HG03558 (cell line): ENCODE results near the gene CCSER1.
"Not testable (repeated sequence)": the region's sequence is repeated elsewhere in the genome, so short reads cannot be mapped to it uniquely, and the experiment has no call there.

ENCODE experiments used
- ATAC-seq: cut with Tn5 transposase; IDR thresholded peaks from one replicate; pipeline ENCODE4 v1.9.1; 2021; ENCODE audit warnings: moderate number of reproducible peaks; ENCODE audit not compliant: unreplicated experiment; ENCODE audit errors: extremely low read depth

Gene CCSER1

DNA sequence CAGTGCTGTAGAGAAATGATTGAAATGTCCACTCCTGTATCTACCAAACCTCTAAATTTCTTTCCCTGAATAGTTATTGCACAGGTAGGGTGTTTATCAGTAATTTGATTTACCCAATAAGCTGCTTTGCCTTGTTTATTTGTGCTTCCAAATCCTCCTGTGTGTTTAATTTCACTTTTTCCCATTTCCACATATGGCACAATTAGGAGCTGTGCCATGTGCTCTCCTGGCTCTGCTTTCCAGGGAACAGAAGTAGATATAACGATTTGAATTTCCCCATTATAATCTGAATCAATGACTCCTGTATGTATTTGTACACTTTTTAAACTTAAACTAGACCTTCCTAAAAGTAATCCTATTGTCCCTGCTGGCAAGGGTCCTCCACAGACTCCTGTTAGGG lies 1057.9 kb downstream of the CCSER1 start:
- not testable (repeated sequence) for ATAC-seq

DNA sequence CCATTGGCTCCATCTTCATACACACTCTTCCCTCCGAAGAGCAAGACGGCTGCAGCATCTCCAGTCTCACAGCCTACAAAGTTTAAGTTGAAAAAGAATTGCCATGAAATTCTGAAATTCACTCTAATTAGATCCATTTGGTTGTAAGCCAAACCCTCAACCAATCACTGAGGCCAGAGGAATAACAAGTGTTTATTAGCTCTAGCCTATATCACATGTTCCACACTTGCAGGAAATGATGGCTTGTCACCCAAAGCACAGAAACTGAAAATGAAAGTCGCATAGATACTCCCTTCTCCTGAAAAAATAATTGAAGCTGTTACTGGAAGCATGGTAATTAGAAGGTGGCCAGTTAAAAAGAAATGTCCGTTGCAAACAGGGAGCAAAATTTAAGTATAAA lies 1071.8 kb downstream of the CCSER1 start:
- ATAC-seq: no peak

DNA sequence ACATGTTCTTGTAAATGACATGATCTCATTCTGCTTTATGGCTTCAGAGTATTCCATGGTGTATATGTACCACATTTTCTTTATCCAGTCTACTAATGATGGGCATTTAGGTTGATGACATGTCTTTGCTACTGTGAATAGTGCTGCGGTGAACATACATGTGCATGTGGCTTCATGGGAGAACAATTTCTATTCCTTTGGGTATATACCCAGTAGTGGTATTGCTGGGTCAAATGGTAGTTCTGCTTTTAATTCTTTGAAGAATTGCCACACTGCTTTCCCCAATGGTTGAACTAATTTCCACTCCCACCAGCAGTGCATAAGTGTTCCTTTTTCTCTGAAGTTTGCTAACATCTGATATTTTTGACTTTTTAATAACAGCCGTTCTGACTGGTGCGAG lies 1080.3 kb downstream of the CCSER1 start:
- ATAC-seq: no peak

DNA sequence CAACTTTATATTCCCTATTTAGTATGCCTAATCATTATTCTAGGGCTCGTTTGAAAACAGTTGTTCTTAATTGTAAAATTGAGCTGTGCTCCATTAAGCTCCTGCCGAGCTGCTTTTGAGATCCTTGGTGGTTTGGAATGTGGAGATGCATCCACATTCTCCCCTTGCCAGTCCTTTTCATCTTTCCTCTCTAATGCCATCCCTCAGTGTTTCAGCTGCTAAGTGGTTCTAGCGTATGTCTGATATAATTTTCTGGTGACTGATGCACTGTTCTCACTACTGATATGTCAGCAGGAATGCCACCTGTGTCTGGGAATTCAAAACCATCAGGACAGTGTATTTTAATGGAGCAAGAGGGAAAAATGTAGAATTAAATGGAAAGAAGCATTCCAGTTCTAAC lies 1085.0 kb downstream of the CCSER1 start:
- no peak for ATAC-seq

DNA sequence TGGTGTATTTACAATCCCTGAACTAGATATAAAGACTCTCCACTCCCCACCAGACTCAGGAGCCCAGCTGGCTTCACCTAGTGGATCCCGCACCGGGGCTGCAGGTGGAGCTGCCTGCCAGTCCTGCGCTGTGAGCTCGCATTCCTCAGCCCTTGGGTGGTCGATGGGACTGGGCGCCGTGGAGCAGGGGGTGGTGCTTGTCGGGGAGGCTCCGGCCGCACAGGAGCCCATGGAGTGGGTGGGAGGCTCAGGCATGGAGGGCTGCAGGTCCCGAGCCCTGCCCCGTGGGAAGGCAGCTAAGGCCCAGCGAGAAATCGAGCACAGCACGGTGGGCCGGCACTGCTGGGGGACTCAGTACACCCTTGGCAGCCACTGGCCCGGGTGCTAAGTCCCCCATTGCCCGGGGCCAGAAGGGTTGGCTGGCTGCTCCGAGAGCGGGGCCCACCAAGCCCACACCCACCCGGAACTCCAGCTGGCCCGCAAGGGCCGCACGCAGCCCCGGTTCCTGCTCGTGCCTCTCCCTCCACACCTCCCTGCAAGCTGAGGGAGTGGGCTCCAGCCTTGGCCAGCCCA lies 1090.7 kb downstream of the CCSER1 start:
- ATAC-seq: not testable (repeated sequence)

DNA sequence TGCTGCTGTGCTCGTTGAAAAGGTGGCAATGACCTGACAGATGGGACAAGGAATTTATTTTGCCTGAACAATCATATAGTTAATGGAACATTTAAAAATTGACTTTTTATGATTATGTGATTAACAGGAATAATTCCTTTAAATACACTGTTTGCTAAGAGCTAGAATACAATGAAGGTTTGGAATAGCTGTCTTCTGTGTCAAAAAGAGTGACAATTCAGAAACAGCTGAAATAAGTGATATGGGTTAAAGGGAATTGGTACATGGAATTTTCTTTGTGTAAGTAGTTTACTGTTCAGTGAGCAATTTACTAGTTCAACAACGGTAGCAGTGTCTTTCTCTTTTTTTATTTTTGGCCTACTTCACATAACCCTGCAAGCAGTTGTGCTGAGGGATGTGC lies 1093.1 kb downstream of the CCSER1 start:
- ATAC-seq: no peak

DNA sequence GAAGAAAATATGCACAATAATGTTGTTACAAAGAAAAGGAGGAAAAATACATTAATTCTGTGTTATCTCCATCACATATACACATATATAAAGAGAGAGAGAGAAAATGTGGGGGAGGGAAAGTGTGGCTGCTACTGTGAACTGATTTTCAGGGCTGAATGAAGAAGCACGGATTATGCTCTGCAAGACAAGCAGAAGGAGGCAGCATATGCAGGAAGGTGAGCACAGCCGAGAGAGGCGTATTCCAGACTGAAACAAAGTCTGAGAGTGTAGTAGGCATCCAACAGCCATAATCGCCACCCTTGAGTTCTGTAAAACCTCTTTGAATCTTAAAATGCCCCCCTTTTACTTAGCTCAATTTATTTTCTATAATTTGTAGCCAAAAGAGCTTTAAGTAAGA lies 1094.8 kb downstream of the CCSER1 start:
- no peak for ATAC-seq

DNA sequence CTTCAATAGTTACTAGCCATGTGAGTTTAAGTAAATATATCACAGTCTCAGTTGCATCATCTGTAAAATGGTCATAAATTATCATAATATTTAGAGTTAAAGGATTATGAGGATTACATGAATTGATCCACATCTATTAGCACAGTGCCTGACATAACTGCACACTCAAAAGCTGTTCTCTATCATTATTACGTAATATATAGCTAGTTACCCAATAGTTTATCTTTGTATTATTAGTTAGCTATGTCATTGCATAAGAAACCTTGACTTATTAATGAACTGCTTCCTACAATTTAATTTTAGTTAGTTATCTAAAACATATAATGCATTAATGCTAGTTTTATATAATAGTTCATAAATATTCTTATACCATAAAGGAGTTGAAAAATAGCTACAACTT lies 1099.7 kb downstream of the CCSER1 start:
- no peak for ATAC-seq

DNA sequence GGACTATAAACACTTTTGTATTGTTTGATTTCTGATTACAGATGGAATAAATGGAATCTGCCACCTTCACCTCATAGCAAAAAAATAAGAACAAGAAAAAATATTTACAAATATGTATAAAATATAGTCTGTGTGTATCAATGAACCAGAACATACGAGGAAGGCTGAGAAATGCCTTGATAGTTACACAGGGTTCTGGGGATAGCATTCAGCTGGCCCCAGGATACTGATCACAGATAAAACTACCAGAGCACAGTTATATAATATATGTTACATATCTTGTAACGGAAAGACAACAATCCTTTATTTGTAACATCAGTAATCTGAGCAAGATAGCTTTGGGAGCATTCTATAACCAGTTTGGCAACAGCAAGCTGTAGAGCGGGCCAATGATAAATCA lies 1101.5 kb downstream of the CCSER1 start:
- ATAC-seq: no peak

DNA sequence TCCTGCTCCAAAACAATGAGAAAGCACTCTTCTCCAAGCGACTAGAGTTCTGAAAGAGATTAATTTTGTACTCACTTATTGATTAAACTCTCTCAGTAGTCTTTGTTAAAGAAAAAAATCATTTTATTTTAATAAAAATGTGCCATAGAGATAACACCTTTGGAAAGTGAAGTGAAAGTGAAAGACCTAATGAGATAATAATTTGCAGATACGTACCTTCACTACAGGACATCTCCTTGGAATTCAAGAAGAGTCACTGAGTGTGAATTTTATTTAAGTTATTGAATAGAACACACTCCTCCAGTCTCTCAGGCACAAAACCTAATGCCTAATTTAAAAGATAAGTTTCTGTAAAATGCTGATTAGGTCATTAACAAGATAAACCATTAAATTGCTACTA lies 1106.0 kb downstream of the CCSER1 start:
- no peak for ATAC-seq

DNA sequence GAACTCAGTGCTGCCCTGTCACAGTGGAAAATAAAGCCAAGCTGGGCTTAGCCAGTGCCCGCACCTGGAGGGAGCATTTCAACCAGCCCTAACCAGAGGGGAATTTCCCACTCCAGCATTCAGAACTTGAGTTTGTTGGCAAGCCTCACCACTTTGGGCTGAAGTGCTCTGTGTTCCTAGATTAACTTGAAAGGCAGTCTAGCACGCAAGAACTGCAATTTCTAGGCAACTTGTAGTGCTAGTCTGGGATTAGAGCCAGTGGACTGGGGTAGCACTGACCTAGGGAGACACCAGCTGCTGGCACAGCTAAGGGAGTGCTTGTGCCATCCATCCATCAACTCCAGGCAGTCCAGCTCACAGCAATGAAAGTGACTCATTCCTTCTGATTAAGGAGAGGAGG lies 1115.9 kb downstream of the CCSER1 start:
- ATAC-seq: no peak

DNA sequence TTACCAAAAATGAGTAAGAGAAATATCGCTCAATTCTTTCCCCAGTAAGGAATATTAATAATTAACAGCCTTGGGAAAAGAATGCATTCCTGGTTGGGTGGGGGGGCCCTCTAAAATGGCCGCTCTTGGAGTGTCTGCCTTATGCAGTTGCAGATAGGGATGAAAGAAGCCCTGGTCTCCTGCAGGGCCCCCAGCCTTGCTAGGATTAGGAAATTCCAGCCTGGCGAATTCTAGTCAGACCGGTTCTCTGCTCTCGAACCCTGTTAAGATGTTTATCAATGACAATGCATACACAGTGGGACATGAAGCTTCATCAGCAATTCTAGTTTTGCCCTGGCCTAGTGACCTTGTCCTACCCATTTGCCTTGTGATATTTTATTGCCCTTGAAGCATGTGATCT lies 1128.8 kb downstream of the CCSER1 start:
- no peak for ATAC-seq

DNA sequence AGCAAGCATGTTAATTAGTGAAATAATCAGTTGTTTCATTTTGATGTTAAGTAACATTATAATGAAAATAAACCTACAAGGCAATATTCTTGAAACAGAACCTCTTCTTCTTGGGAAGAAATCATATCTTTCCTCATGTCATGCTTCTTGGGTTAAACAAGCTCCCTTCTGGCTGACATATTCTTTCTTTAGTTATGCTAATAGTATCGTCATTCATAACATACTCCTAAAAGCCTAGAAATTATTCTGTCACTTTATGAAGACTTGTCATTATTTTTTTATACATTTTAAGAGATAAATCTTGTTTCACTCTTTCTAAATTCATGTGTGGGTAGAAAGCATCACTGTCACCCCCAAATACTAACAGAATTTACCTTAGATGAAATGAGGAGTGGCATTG lies 1129.6 kb downstream of the CCSER1 start:
- no peak for ATAC-seq

DNA sequence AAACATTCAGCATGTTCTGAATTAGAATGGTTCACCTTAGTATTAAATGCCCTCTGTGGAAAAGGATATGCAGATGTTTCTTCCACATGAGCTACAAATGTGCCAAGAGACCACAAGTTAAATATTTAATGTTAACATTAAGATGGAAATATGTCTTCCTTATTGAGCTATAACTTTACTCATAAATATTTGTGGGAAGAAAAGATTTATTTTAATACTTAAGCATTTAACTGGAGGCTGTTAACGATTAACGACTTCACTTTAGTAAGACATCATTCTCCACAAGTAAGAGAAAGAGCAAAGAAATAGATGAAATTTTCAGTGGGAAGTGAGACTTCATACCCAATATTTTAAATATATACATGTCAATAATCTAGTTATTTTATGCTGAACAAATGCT lies 1130.5 kb downstream of the CCSER1 start:
- no peak for ATAC-seq

DNA sequence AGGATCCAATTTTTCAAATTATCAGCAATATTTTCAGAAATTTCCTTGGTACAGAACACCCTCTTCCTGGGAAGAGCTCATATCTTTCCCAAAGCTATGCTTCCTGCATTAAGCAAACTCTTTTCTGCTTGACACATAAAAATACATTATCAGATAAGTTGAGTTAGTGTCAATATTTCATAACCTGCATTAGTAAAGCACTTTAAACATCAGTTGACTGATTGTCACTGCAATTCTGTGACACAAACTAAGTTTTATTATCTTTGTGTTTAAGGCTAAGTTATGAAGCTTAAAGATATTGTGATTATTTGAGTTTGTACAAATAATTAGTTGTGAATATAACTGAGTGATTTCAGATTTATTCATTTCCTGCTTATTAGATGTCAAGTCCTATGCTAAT lies 1131.1 kb downstream of the CCSER1 start:
- ATAC-seq: no peak

DNA sequence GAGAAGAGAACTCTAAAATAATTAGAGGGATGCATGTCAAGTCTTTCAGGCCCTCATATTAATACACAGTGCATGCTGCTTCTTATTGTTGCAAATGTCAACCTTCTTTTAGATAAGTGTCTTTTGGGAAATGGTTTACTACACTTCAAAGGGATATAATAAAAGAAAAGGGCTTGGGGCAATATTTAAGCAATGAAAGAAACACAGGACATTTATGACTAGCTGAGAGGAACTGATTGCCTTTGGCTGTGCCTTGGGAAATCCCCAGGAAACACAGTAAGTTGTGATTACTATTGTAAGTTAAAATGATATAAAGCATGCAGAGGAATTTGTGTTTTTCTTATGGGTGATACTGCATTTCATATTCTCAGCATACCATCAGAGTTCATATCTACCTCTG lies 1140.3 kb downstream of the CCSER1 start:
- ATAC-seq: no peak

DNA sequence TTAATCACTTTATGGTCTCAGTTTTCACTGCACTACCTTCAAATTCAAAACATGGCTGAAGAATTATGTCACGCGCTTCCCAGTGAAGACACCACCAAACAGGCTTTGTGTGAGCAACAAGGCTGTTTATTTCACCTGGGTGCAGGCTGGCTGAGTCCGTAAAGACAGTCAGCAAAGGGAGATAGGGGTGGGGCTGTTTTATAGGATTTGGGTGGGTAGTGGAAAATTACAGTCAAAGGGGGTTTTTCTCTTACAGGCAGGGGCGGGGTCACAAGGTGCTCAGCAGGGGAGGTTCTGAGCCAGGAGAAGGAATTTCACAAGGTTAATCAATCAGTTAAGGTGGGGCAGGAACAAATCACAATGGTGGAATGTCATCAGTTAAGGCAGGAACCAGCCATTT lies 1141.3 kb downstream of the CCSER1 start:
- ATAC-seq: not testable (repeated sequence)

DNA sequence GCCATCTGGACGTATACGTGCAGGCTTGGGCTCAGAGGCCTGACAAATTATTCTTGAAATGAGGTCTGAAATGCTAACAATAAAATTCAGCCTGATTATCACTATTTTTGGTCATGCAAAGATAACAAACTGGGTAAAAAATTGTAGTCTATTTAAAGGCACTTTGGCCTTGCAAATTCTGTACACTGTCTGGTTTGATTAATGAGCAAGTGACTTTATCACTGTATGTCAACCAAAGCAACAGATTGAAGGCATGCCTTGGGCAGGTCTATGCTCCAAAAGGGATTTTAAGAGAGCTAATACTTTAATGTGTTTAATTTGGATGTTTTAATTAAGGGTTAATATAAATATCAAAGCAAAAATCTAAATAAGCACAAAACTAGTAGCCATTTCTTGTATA lies 1141.7 kb downstream of the CCSER1 start:
- ATAC-seq: no peak

DNA sequence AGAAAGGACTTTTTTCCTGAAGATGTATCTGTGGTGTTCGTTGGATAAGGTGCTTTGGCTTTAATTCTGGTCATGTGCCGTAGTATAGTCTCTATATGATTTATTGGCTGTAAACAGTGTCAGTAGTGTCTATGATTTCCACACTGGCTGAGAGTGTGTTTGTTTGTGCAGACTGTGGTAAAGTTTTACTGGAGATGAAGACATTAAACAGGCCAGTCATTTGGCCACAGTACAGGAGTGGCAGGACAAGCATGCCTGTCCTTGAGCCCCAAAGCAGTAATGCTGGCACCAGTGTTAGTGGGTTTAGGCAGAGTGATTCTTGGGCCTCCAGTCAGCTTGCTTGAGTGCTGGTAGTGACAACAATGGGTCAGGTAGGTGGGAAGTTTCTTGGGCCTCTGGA lies 1152.7 kb downstream of the CCSER1 start:
- ATAC-seq: no peak

DNA sequence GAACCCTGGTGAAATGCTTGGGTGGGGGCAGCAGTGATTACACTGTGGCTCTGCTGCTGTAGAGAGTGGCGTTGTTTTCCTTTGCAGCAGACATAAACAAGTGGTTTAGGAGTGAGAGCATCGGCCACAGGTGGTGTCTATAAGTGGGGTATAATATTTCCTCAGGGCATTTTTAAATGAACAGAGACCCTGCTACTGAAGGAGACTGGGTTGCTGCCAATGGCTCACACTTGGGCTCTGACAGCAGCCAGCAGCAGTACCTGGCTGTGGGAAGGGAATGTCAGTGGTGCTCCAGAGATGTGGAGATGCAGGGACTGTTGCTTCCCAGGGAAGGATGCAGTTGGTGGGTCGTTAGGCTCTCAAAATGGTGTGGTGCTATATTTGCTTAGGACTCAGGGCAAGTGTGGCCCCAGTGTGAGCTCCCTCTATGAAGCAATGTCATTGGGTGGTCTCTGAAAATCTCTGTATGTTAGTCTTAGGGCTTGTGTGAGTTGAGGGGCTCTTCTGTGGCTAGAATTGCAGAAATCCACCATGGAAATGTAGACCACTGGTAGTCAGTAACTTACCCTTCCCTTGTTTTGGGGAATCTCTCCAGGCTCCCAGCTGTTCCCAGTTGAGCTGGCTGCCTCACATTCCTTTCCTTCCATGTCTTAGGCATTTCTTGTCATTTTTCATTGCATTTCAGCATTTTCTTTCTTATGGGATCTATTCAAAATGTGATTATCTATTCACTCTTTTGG lies 1153.5 kb downstream of the CCSER1 start:
- no peak for ATAC-seq

DNA sequence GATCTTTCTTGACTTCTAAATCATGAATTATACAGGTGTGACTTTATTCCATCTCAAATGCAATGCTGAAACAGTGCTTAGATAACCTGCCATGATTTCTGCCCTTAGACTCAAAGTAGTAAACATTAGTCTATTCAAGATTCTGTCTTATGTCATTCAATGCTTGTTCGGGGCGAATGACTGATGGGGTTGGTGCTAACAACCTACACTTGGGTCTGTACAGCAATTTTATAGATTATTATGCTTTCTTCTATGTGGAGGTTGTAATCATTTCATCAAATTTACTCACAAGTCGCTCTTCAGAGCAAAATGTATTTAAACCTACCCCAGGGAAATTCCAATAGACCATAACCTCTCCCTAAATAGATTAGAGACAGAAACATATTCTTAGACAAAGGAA lies 1155.0 kb downstream of the CCSER1 start:
- no peak for ATAC-seq

DNA sequence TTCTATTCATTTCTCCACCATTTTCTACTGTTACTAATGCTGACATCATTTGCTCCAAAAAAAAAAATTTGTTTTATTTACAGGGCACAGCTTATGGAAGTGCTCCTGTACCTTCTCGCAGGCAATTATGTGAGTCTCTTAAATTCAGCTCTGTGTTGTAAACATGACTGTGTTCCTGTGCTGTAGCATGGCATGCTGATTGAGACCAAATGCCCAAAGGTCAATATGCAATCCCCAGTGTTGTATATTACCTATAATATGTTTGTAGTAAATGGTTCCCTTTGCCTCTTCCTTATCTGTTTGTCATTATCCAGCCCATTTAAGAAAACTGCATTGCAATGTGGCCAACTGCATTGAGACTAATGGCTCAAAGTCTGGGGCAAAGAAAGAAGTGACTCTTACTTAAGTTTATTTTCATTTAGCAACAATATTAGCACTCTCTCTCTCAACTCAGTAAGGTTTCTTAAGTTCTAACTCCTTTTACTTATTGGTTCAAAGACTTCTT lies 1156.6 kb downstream of the CCSER1 start:
- ATAC-seq: no peak
